ENCODE measurements around the gene MYLK.

MYLK gene

GRCh38 chr3:123561188-123561587 lies 322.9 kb downstream of the MYLK start:
- Histone ChIP-seq H3K4me3 (replicated peaks; ENCODE audit: insufficient read depth, low read length) (no peak overlapping the region), H3K27ac (replicated peaks) (no peak overlapping the region), H3K27me3 (ENCODE audit: insufficient read depth, poor library complexity, severe bottlenecking) (no peaks in the 10 kb centered on the region)
- no peak for TF ChIP-seq GABPA (IDR thresholded peaks at IDR 0.05; ENCODE audit: low read depth)
- TF ChIP-seq POLR2AphosphoS5 (IDR thresholded peaks at IDR 0.05; ENCODE audit: low read depth), result no peak
- no peak for DNase-seq (ENCODE audit: low read depth in 1 of 2, low spot score in 1 of 2)

Data from HL-60 (cell line).